SK-N-SH (cell line): ENCODE results near the gene CFDP1.

Source experiments
- FOSL2 ChIP-seq: IDR thresholded peaks from 2 replicates; pipeline ENCODE4 v1.4.0; 2012; ENCODE audit warnings: low read depth, mild to moderate bottlenecking, moderate library complexity, borderline replicate concordance
- NFIC ChIP-seq: IDR thresholded peaks from 2 replicates; pipeline ENCODE4 v1.4.0; 2012; ENCODE audit warnings: borderline replicate concordance
- REST ChIP-seq: IDR thresholded peaks from 2 replicates; pipeline ENCODE4 v1.6.1; 2012; ENCODE audit warnings: mild to moderate bottlenecking, low read depth, low read length, moderate library complexity

GRCh38 chr16:75479421-75479990 is 46.2 kb upstream of the CFDP1 start:
- no peak for TF ChIP-seq FOSL2
- no peak for TF ChIP-seq NFIC
- TF ChIP-seq REST = no peak
